IPS-20b (cell line): ENCODE measurements around the gene REELD1.

Experiments
- H3K27ac ChIP-seq: one replicate; pipeline ENCODE4 v1.5.1; 2013; ENCODE audit warnings: low read length
- H3K27me3 ChIP-seq: 2 replicates; pipeline ENCODE4 v1.6.1; 2013; ENCODE audit warnings: mild to moderate bottlenecking, low read length, inconsistent platforms; ENCODE audit not compliant: insufficient read depth
- H3K36me3 ChIP-seq: 2 replicates; pipeline ENCODE4 v1.6.1; 2013; ENCODE audit warnings: low read depth, mild to moderate bottlenecking, inconsistent platforms, low read length, moderate library complexity; ENCODE audit not compliant: insufficient read depth
- H3K4me1 ChIP-seq: 2 replicates; pipeline ENCODE4 v1.6.1; 2013; ENCODE audit warnings: mild to moderate bottlenecking, control low read depth, inconsistent platforms, low read length, moderate library complexity; ENCODE audit not compliant: insufficient read depth
- H3K4me3 ChIP-seq: 2 replicates; pipeline ENCODE4 v1.5.1; 2013; ENCODE audit warnings: mild to moderate bottlenecking, low read length, inconsistent platforms
- H3K9ac ChIP-seq: 2 replicates; pipeline ENCODE4 v1.6.1; 2013; ENCODE audit warnings: low read depth, mild to moderate bottlenecking, inconsistent platforms, low read length, moderate library complexity
- H3K9me3 ChIP-seq: 2 replicates; pipeline ENCODE4 v1.6.1; 2013; ENCODE audit warnings: mild to moderate bottlenecking, low read depth, low read length, inconsistent platforms; ENCODE audit not compliant: insufficient read depth

The REELD1 gene

GRCh38 chr4:146190456-146190855 is 23.9 kb upstream of the REELD1 start:
- no peak overlapping the region for H3K4me3 ChIP-seq
- H3K27ac ChIP-seq = no peak overlapping the region
- H3K4me1 ChIP-seq = no peaks in the 10 kb centered on the region
- no peaks in the 10 kb centered on the region for H3K9me3 ChIP-seq
- H3K9ac ChIP-seq = no peak overlapping the region
- no peaks in the 10 kb centered on the region for H3K27me3 ChIP-seq
- H3K36me3 ChIP-seq = peaks cover 67% of the 10 kb centered on the region

GRCh38 chr4:146191766-146192458 is 22.4 kb upstream of the REELD1 start:
- no peaks in the 10 kb centered on the region for H3K9me3 ChIP-seq
- H3K9ac ChIP-seq = no peak overlapping the region
- H3K4me1 ChIP-seq = no peaks in the 10 kb centered on the region
- peaks cover 54% of the 10 kb centered on the region for H3K36me3 ChIP-seq
- no peak overlapping the region for H3K4me3 ChIP-seq
- H3K27me3 ChIP-seq = no peaks in the 10 kb centered on the region
- no peak overlapping the region for H3K27ac ChIP-seq

DNA sequence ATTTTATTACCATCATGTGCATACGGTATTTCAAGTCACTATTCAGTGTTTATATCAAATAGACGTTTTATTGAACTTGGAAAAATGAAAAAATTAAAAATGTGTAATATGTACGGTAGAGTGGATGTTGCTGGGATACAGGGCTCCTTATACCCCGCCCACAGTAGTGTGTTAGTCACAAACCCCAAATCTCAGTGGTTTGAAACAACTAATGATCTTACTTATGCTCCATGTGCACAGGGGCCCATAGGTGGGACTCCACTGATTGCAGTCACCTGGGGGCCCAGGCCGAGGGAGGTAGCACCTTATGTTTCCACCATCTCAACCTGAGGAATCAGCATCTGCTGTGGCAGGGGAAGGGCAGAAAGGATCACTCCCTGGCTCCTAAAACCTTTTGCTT is 20.7 kb upstream of the REELD1 start:
- H3K9ac ChIP-seq = no peak overlapping the region
- H3K36me3 ChIP-seq = peaks cover 37% of the 10 kb centered on the region
- H3K4me1 ChIP-seq = no peaks in the 10 kb centered on the region
- no peak overlapping the region for H3K4me3 ChIP-seq
- no peak overlapping the region for H3K27ac ChIP-seq
- H3K9me3 ChIP-seq = no peaks in the 10 kb centered on the region
- H3K27me3 ChIP-seq = no peaks in the 10 kb centered on the region

DNA sequence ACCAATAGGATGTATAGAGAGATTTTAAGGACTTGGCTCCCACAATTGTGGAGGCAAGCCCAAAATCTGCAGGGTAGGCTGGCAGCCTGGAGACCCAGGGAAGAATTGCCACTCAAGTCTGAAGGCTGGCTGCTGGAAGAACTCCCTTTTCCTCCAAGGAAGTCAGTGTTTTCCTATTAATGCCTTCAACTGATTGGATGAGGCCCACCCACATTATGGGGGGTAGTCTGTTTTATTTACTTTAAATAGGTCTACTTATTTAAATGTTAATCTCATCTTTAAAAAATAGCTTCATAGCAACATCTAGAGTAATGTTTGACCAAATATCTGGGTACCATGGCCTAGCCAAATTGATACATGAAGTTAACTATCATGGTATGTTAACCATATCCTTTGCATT is 20.1 kb upstream of the REELD1 start:
- Histone ChIP-seq H3K9ac (no peak overlapping the region), H3K36me3 (peaks cover 31% of the 10 kb centered on the region), H3K27ac (no peak overlapping the region), H3K9me3 (no peaks in the 10 kb centered on the region), H3K4me3 (no peak overlapping the region), H3K27me3 (no peaks in the 10 kb centered on the region), H3K4me1 (no peaks in the 10 kb centered on the region)

- no peak overlapping the region for H3K4me3 ChIP-seq
- no peaks in the 10 kb centered on the region for H3K36me3 ChIP-seq
- H3K27ac ChIP-seq = no peak overlapping the region
- H3K4me1 ChIP-seq = no peaks in the 10 kb centered on the region
- no peaks in the 10 kb centered on the region for H3K27me3 ChIP-seq
- H3K9ac ChIP-seq = no peak overlapping the region
- H3K9me3 ChIP-seq = no peaks in the 10 kb centered on the region
Observed at GRCh38 chr4:146202665-146203064, 11.7 kb upstream of the REELD1 start.

GRCh38 chr4:146207410-146207809 is 6.9 kb upstream of the REELD1 start:
- H3K4me3 ChIP-seq = no peak overlapping the region
- no peaks in the 10 kb centered on the region for H3K9me3 ChIP-seq
- H3K27ac ChIP-seq = no peak overlapping the region
- no peaks in the 10 kb centered on the region for H3K36me3 ChIP-seq
- H3K4me1 ChIP-seq = no peaks in the 10 kb centered on the region
- H3K27me3 ChIP-seq = no peaks in the 10 kb centered on the region
- H3K9ac ChIP-seq = no peak overlapping the region

GRCh38 chr4:146210890-146211289 is 3.4 kb upstream of the REELD1 start:
- Histone ChIP-seq H3K27ac (no peak overlapping the region), H3K9me3 (no peaks in the 10 kb centered on the region), H3K27me3 (no peaks in the 10 kb centered on the region), H3K36me3 (no peaks in the 10 kb centered on the region), H3K4me1 (no peaks in the 10 kb centered on the region), H3K9ac (no peak overlapping the region), H3K4me3 (no peak overlapping the region)

DNA sequence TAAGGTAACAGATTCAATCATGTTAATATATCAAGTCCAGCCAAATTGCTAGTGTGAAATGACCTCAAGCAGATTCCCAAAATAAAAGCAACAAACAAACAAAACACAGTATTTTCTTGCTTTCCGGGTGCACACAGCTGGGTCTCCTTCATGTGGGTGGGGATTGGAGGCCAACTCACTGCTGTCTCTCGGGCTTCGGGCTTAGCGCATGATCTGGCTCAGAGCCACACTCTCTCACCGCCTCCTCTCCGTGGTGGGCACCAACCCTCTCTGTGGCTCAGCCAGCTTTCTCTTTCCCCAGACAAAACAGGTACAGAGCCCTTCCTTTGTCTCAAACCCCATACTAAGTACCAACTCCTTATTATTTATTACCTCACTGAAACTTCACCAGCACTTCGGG is 2.9 kb upstream of the REELD1 start:
- Histone ChIP-seq H3K9ac (no peak overlapping the region), H3K4me1 (no peaks in the 10 kb centered on the region), H3K36me3 (no peaks in the 10 kb centered on the region), H3K9me3 (no peaks in the 10 kb centered on the region), H3K27me3 (no peaks in the 10 kb centered on the region), H3K27ac (no peak overlapping the region), H3K4me3 (no peak overlapping the region)

DNA sequence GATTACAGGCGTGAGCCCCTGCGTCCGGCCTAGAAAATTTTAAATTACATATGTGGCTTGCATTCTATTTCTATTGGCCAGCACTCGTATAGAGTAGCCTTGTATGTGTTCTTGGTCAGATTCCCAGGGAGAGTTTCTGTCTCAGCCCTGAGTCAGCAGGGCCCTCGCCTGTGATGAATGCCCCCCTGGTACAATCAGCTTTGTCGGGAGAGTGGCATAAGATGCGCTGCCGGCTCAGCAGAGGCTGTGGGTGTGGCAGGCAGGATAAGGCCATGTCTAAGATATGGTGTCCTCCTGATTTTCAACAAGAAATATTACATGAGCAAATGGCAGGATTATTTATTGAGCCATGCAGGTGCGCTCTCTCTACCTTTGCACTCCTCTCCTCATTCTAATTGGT is 1.6 kb upstream of the REELD1 start:
- H3K36me3 ChIP-seq = no peaks in the 10 kb centered on the region
- no peak overlapping the region for H3K9ac ChIP-seq
- H3K4me3 ChIP-seq = no peak overlapping the region
- no peaks in the 10 kb centered on the region for H3K4me1 ChIP-seq
- H3K27ac ChIP-seq = no peak overlapping the region
- no peaks in the 10 kb centered on the region for H3K27me3 ChIP-seq
- H3K9me3 ChIP-seq = no peaks in the 10 kb centered on the region

DNA sequence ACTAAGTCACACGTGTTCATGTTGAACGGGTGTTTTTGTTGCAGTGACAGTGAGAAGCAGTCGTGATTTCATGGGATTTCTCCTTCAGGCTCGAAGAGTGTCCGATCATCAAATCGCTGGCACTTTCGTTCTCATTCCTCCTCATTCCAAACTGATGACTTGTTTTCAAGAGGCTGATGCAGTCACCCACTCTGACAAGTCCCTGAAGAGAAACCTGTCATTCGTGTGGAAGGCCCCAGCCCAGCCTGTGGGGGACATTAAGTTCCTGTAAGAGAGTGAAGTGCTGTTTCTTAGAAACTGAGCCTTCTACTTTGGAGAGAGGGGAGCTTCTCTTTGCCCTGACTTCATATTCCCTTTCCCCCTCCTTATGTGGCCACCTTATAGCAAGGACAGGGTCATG is 8.0 kb downstream of the REELD1 start:
- Histone ChIP-seq H3K4me3 (no peak overlapping the region), H3K9ac (no peak overlapping the region), H3K27ac (no peak overlapping the region), H3K4me1 (no peaks in the 10 kb centered on the region), H3K36me3 (no peaks in the 10 kb centered on the region), H3K9me3 (no peaks in the 10 kb centered on the region), H3K27me3 (no peaks in the 10 kb centered on the region)

- H3K27me3 ChIP-seq = no peaks in the 10 kb centered on the region
- no peak overlapping the region for H3K27ac ChIP-seq
- no peak overlapping the region for H3K9ac ChIP-seq
- H3K9me3 ChIP-seq = no peaks in the 10 kb centered on the region
- H3K36me3 ChIP-seq = no peaks in the 10 kb centered on the region
- H3K4me1 ChIP-seq = no peaks in the 10 kb centered on the region
- H3K4me3 ChIP-seq = no peak overlapping the region
Observed at GRCh38 chr4:146224326-146224966, 10.1 kb downstream of the REELD1 start.

- Histone ChIP-seq H3K27ac (no peak overlapping the region), H3K27me3 (no peaks in the 10 kb centered on the region), H3K4me3 (no peak overlapping the region), H3K9ac (no peak overlapping the region), H3K9me3 (no peaks in the 10 kb centered on the region; the same call in 1 of the 2 replicates), H3K36me3 (no peaks in the 10 kb centered on the region), H3K4me1 (no peaks in the 10 kb centered on the region)
Observed at GRCh38 chr4:146229406-146229805, 15.1 kb downstream of the REELD1 start.
